Measurements from ENCODE around the gene PUM1.

Gene PUM1

GRCh38 chr1:30982431-30982830, 83.1 kb downstream of the PUM1 start:
- TF ChIP-seq CTCF (IDR thresholded peaks at IDR 0.05) = no peak

DNA sequence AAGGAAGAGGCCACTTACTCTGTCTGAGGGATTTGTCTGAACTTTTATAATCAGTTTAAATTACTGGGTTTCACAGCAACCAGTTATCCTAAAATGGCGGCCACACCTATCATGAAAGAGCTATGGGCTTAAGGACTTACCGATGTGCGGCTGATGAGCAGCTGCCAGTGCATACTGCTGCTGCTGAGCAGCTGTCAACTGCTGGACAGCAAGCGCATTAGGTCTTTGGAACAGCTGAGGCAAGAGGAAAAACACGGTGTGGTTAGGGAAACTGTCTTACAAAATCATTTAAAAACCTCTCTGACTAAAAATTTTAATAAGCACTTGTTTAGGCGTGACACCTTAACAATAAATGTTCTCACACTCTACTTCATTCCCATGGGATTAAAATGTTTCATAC, 84.3 kb downstream of the PUM1 start:
- no peak for TF ChIP-seq CTCF (IDR thresholded peaks at IDR 0.05)

DNA sequence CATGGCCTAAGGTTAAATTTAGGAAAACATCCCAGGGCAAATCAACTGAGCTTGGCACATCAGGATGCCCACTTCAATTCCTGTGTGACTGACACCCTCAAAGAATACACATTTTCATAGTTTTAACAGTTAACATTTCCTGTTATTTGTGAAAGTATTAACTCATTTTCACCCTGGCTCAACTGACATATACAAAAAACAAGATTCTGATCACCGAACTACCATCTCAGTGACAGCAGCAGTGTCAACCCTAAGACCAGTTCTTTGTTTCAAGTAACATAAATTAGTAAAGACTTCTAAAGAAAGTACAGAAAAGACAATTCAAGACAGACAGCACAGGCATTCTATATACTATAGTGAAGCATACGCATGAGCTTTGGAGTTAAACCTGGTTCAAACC, 88.0 kb downstream of the PUM1 start:
- no peak for TF ChIP-seq CTCF (IDR thresholded peaks at IDR 0.05)

GRCh38 chr1:30977105-30977504, 88.4 kb downstream of the PUM1 start:
- no peak for TF ChIP-seq CTCF (IDR thresholded peaks at IDR 0.05)

GRCh38 chr1:30976143-30976542, 89.4 kb downstream of the PUM1 start:
- no peak for TF ChIP-seq CTCF (IDR thresholded peaks at IDR 0.05)

- no peak for TF ChIP-seq CTCF (IDR thresholded peaks at IDR 0.05)
Observed at GRCh38 chr1:30975217-30975616, 90.3 kb downstream of the PUM1 start.

GRCh38 chr1:30974536-30974935, 91.0 kb downstream of the PUM1 start:
- TF ChIP-seq CTCF (IDR thresholded peaks at IDR 0.05) = no peak

- no peak for TF ChIP-seq CTCF (IDR thresholded peaks at IDR 0.05)
Observed at GRCh38 chr1:30971496-30971895, 94.0 kb downstream of the PUM1 start.
